NCI-H2227 (cell line): ENCODE measurements around the gene FGF18.
"Not testable (repeated sequence)": the region's sequence is repeated elsewhere in the genome, so short reads cannot be mapped to it uniquely, and the experiment has no call there.

Experiments
- DNase-seq: peaks from one replicate; lab custom pipeline; 2025; ENCODE audit not compliant: unreplicated experiment; lab: John Stamatoyannopoulos, UW

The FGF18 gene

GRCh38 chr5:171492781-171493180, 73.3 kb downstream of the FGF18 start:
- DNase-seq = no peak

- no peak for DNase-seq
Observed at GRCh38 chr5:171493646-171494393, 74.4 kb downstream of the FGF18 start.

GRCh38 chr5:171494452-171495121, 75.1 kb downstream of the FGF18 start:
- DNase-seq = no peak

- DNase-seq = no peak
Observed at GRCh38 chr5:171495122-171495700, 75.8 kb downstream of the FGF18 start.

GRCh38 chr5:171496456-171496855, 77.0 kb downstream of the FGF18 start:
- DNase-seq = no peak

GRCh38 chr5:171497494-171497893, 78.0 kb downstream of the FGF18 start:
- DNase-seq = not testable (repeated sequence)

- DNase-seq = no peak
Observed at GRCh38 chr5:171498166-171498565, 78.7 kb downstream of the FGF18 start.

GRCh38 chr5:171499611-171500010, 80.2 kb downstream of the FGF18 start:
- no peak for DNase-seq

- DNase-seq = no peak
Observed at GRCh38 chr5:171505473-171506043, 86.1 kb downstream of the FGF18 start.

- no peak for DNase-seq
Observed at GRCh38 chr5:171506951-171507350, 87.5 kb downstream of the FGF18 start.
